HTERT RPE-1 (cell line): ENCODE measurements around the gene FBXL13.
"Not testable (repeated sequence)": the region's sequence is repeated elsewhere in the genome, so short reads cannot be mapped to it uniquely, and the experiment has no call there.

ENCODE experiments used
- in situ Hi-C: fragments of 300-500 bp; cut with MboI; formaldehyde crosslinking; loops from 4 replicates; pipeline ENCODE4 v1.14.3; 2020; ENCODE audit warnings: low sequenced_read_pairs

The FBXL13 gene

DNA sequence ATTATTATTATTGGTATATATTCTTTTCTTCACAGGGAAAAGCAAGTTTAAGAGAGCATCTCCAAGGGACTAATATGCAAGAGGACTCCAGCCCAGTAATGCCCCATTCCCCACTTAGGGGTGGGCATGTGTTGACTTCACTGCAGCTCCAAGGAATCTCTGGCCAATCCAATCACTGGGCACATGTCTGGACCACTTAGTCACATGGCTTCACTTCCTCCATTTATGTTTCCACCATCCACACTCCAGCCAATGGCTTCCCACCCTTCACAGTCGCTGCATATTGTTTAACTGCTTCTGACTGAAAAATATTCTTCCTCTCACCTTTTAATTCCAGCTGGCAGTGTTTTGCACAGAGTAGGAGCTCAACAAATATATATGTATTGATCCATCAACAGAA, 43.6 kb downstream of the FBXL13 start:
- in situ Hi-C loops = no loop called here

DNA sequence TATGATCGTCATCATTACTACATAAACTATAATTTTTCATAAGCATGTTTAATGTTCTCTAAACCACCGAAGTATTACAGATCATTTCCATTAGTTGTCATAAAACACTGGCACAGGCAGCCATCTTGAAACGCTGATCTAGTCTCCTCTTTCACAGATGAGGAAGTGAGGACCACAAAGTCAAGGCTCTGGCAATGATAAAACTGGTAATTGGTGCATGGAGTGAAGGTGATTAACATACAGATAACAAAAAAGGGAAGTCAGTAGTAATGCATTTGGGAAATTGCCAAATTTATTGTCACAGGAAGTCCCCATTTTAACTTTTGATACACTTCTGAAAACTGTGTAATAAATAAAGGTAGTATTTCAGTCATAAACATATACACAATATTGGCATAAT, 49.3 kb downstream of the FBXL13 start:
- in situ Hi-C loops = no loop called here

DNA sequence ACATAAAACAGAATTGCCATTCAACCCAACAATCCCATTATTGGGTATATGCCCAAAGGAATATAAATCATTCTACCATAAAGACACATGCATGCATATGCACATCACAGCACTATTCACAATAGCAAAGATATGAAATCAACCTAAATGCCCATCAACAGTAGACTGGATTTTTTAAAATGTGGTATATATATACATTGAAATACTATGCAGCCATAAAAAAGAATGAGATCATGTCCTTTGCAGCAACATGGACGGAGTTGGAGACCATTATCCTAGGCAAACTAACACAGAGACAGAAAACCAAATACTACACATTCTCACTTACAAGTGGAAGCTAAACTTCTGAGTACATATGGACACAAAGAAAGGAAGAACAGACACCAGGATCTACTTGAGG, 51.0 kb downstream of the FBXL13 start:
- in situ Hi-C loops = not testable (repeated sequence)

GRCh38 chr7:103021490-103021889, 53.1 kb downstream of the FBXL13 start:
- in situ Hi-C loops = not testable (repeated sequence)

DNA sequence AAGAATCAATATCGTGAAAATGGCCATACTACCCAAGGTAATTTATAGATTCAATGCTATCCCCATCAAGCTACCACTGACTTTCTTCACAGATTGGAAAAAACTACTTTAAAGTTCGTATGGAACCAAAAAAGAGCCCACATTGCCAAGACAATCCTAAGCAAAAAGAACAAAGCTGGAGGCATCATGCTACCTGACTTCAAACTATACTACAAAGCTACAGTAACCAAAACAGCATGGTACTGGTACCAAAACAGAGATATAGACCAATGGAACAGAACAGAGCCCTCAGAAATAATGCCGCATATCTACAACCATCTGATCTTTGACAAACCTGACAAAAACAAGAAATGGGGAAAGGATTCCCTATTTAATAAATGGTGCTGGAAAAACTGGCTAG, 53.7 kb downstream of the FBXL13 start:
- in situ Hi-C loops = not testable (repeated sequence)

DNA sequence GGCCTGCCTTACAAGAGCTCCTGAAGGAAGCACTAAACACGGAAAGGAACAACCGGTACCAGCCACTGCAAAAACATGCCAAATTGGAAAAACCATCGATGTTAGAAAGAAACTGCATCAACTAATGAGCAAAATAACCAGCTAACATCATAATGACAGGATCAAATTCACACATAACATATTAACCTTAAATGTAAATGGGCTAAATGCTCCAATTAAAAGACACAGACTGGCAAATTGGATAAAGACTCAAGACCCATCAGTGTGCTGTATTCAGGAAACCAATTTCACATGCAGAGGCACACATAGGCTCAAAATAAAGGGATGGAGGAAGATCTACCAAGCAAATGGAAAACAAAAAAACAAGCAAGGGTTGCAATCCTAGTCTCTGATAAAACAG, 56.3 kb downstream of the FBXL13 start:
- in situ Hi-C loops = not testable (repeated sequence)

DNA sequence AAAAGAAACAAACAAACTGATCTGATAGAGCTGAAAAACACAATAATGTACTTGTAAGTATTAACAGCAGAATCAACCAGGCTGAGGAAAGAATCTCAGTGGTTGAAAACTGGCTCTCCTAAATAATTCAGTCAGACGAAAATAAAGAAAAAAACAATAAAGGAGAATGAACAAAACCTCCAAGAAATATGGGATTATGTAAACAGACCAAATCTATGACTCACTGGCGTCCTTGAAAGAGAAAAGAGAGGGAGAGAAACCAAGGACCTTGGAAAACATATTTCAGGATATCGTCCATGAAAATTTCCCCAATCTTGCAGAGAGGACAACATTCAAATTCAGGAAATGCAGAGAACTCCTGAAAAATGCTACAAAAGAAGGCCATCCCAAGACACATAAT, 62.9 kb downstream of the FBXL13 start:
- in situ Hi-C loops = no loop called here

DNA sequence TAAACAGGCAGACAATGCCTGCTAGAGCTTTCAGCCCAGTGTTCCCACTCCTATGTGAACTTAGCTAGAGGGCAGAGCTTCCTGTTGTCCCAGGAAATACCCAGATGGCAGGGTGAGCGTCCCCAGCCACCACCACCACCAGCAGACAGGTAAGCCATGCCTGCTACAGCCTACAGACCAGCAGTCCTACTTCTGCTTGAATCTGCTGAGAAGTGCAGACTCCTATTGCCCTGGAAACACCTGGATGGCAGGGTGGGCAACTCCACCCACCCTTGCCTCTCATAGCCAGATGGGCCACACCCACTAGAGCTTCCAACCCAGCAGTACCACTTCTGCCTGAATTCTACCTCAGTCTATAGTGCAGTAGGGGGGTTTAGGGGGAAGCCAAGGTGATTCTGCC, 64.4 kb downstream of the FBXL13 start:
- in situ Hi-C loops = no loop called here

GRCh38 chr7:103009466-103010185, 65.0 kb downstream of the FBXL13 start:
- in situ Hi-C loops = no loop called here

DNA sequence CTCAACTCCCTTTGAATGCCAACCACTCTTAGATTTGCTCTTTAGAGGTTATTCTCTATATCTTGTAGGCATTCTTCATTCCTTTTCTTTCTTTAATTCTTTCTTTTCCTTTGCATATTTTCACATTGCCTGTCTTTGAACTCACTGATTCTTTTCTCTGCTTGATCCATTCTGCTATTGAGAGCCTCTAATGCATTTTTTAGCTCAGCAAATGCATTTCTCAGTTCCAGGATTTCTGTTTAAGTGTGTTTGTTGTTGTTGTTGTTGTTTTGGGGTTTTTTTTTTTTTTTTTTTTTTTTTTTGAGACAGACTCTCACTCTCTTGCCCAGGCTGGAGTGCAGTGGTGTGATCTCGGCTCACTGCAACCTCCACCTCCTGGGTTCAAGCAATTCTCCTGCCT, 71.6 kb downstream of the FBXL13 start:
- in situ Hi-C loops = no loop called here

DNA sequence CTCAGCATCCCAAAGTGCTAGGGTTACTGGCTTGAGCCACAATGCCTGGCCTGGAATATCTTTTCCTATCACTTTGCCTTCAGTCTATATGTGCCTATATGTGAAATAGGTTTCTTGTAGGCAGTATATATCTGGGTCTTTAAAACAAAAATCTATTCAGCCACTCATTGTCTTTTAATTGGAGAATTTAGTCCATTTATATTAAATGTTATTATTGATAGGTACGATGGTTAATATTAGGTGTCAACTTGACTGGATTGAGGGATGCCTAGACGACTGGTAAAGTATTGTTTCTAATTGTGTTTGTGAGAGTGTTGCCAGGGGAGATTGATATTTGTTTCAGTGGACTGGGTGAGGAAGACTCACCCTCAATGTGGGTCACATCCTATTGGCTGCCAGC, 73.4 kb downstream of the FBXL13 start:
- in situ Hi-C loops = no loop called here

DNA sequence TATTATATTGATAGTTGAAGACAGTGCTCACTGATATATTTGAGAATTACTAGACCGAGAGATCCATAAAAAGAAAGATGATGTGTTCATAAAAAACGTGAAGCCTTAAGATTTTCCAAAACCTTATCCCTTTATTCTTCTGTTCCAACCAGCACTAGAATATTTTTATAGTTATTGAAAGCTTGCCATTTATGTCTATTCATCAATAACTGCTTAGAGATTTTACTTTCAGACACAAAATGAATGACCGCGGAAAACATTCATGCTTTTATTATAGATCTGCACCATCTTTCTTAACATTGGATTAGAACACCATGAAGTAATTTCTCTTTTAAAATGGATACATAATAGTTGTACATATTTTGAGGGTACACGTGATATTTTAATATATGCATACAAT, 77.6 kb downstream of the FBXL13 start:
- in situ Hi-C loops = no loop called here

- in situ Hi-C loops = not testable (repeated sequence)
Measured at GRCh38 chr7:102995609-102996008, 79.0 kb downstream of the FBXL13 start.

- in situ Hi-C loops = no loop called here
Measured at GRCh38 chr7:102994567-102994966, 80.0 kb downstream of the FBXL13 start.

- in situ Hi-C loops = no loop called here
Measured at GRCh38 chr7:102993718-102994029, 80.9 kb downstream of the FBXL13 start.

DNA sequence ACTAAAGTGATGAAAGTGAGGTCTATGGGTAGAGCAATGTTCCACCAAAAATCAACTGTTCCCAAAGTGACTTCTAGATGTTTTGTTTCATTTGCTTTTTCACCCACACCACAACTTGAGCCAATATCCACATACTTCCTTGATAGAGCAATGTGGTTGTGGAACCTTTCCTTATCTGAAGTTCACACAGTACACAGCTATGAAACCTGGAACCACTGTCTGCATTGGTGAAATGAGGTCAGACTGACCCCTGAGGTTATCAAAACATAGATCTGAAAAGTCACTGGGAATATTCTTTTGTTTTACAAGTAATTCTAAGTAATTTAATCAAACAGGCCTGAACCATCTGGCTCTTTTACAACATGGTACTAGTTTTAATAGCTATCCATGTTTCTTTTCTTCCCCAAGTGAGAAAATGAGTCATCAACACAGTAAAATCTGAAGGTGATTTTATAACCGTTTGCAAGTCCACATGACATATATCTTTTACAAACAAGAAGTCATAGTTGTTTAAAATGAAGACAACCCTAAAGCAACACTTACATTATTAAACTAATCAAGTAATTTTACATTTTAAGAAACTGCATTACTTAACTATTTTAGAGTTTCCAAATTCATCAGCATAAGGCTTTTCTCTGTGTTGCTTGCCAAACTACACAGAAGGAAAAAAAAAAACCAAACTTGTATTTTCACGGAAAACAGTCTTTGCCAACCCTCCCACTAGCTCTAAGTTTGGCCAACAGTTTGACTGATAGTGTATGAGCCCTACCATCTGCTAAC, 81.5 kb downstream of the FBXL13 start:
- in situ Hi-C loops = no loop called here

DNA sequence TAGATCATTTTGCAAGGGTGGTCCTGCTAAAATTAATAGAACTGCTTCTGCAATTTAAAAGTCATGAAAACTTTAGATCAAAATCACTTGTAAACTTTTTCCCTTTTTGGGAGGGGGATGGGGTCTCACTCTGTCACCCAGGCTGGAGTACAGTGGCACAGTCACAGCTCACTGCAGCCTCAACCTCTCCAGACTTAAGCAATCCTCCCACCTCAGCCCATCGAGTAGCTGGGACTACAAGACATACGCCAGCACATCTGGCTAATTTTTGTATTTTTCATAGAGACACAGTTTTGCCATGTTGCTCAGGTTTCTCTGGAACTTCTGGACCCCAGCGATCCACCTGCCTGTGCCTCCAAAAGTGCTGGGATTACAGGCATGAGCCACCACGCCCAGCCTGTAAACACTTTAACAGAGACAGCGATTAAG, 82.1 kb downstream of the FBXL13 start:
- in situ Hi-C loops = no loop called here

GRCh38 chr7:102991540-102992214, 82.9 kb downstream of the FBXL13 start:
- in situ Hi-C loops = no loop called here

GRCh38 chr7:102991077-102991539, 83.5 kb downstream of the FBXL13 start:
- in situ Hi-C loops = no loop called here

DNA sequence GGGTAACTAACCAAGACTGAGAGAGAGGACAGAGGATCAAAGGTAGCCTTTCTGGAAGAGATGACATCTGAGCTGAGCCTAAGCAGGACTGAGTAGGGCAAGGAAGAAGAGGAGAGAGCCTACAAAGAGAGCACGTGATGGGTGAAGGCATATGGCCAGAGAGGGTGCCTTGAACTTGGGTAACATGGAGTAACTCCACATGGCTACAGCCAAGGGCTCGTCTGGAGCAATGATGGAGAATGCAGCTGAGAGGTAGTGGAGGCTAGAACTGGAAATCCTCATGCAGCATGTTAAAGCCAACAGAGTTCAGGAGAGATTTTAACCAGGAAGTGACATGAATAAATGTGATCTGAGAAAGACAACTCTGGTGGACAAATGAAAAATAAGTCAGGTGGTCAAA, 84.0 kb downstream of the FBXL13 start:
- in situ Hi-C loops = no loop called here

GRCh38 chr7:102988631-102989560, 85.7 kb downstream of the FBXL13 start:
- in situ Hi-C loops = no loop called here
